B cell (primary cell): ENCODE data around the gene TCP1.

Source experiments
- CTCF ChIP-seq: fragments of 200-600 bp; IDR thresholded peaks from one replicate; pipeline ENCODE4 v1.8.0; 2022; ENCODE audit warnings: antibody characterized with exemption, mild to moderate bottlenecking
- EZH2 ChIP-seq: IDR thresholded peaks from 2 replicates; pipeline ENCODE4 v1.6.1; 2012; ENCODE audit warnings: borderline replicate concordance, low read depth, mild to moderate bottlenecking, moderate library complexity, low read length; ENCODE audit not compliant: insufficient read depth, poor library complexity, severe bottlenecking

DNA sequence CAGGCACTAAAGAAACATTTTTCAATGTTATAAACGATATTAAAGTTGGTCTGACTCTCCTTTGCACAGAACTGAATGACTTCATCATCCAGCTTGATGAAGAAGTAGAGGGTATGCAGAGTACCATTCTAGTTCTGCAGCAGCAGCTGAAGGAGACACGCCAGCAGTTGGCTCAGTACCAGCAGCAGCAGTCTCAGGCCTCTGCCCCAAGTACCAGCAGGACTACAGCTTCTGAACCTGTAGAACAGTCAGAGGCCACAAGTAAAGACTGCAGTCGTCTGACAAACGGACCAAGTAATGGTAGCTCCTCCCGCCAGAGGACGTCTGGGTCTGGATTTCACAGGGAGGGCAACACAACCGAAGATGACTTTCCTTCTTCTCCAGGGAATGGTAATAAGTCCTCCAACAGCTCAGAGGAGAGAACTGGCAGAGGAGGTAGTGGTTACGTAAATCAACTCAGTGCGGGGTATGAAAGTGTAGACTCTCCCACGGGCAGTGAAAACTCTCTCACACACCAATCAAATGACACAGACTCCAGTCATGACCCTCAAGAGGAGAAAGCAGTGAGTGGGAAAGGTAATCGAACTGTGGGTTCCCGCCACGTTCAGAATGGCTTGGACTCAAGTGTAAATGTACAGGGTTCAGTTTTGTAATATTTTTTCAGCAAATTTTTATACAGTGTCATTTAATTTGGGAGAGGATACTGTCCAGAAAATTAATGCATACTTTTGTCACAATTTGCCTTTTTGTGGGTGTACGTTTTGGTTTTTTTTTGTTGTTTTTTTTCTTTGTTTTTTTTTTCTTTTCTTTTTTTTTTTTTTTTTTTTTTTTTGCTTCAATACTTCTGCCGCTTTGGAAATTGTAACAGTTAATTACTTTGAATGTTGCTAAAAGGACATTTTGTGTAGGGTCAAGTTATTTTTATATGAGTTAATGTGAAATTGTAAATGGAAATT is 34.2 kb downstream of the TCP1 start:
- no peak for TF ChIP-seq CTCF
- no peak for TF ChIP-seq EZH2
